Measurements from ENCODE around the gene PDE4B.

GRCh38 chr1:66112744-66113400 lies 320.2 kb downstream of the PDE4B start:
- TF ChIP-seq POLR2A (IDR thresholded peaks at IDR 0.05; ENCODE audit: low read length) (no peak), GATA1 (IDR thresholded peaks at IDR 0.05; ENCODE audit: low read depth, low read length) (no peak)

Measured in erythroblast (primary cell).